CD4-positive, alpha-beta T cell treated with Interleukin-17A for 1 hour (primary cell): ENCODE data around the gene SLC37A1.

Experiments
- DNase-seq: peaks from one replicate; pipeline ENCODE4 v3.0.0-alpha.2; 2020

Gene SLC37A1

GRCh38 chr21:42580076-42580792 lies 66.6 kb downstream of the SLC37A1 start:
- DNase-seq: no peak

- no peak for DNase-seq
These were observed 67.2 kb downstream of the SLC37A1 start for GRCh38 chr21:42580793-42581321.

- DNase-seq: no peak
These were observed 67.8 kb downstream of the SLC37A1 start for GRCh38 chr21:42581336-42581992.

GRCh38 chr21:42581993-42582786 lies 68.5 kb downstream of the SLC37A1 start:
- no peak for DNase-seq

GRCh38 chr21:42582787-42583476 lies 69.3 kb downstream of the SLC37A1 start:
- no peak for DNase-seq

GRCh38 chr21:42583477-42584295 lies 70.0 kb downstream of the SLC37A1 start:
- no peak for DNase-seq

GRCh38 chr21:42584296-42584641 lies 70.6 kb downstream of the SLC37A1 start:
- no peak for DNase-seq

- no peak for DNase-seq
These were observed 72.2 kb downstream of the SLC37A1 start for GRCh38 chr21:42585881-42586280.

GRCh38 chr21:42586406-42586805 lies 72.8 kb downstream of the SLC37A1 start:
- no peak for DNase-seq

GRCh38 chr21:42587036-42587435 lies 73.4 kb downstream of the SLC37A1 start:
- no peak for DNase-seq

GRCh38 chr21:42590431-42591131 lies 76.9 kb downstream of the SLC37A1 start:
- no peak for DNase-seq

GRCh38 chr21:42591170-42591869 lies 77.7 kb downstream of the SLC37A1 start:
- DNase-seq: no peak

GRCh38 chr21:42592156-42592820 lies 78.6 kb downstream of the SLC37A1 start:
- no peak for DNase-seq

GRCh38 chr21:42593007-42593814 lies 79.6 kb downstream of the SLC37A1 start:
- peak; percentile 68 for DNase-seq

- no peak for DNase-seq
These were observed 81.1 kb downstream of the SLC37A1 start for GRCh38 chr21:42594616-42595282.

GRCh38 chr21:42595283-42596187 lies 81.9 kb downstream of the SLC37A1 start:
- no peak for DNase-seq

GRCh38 chr21:42596657-42597056 lies 83.0 kb downstream of the SLC37A1 start:
- no peak for DNase-seq
